GM12891 (cell line): ENCODE results near the gene UBR4.

Experiments
- PAX5 ChIP-seq: IDR thresholded peaks from 2 replicates; pipeline ENCODE4 v1.6.1; 2011; ENCODE audit warnings: low read length, moderate library complexity, mild to moderate bottlenecking; ENCODE audit not compliant: insufficient read depth, severe bottlenecking
- POLR2A ChIP-seq: IDR thresholded peaks from 2 replicates; pipeline ENCODE4 v1.6.1; 2011; ENCODE audit warnings: low read depth, low read length, control low read depth
- POLR2AphosphoS5 ChIP-seq: IDR thresholded peaks from 2 replicates; pipeline ENCODE4 v1.6.1; 2011; ENCODE audit warnings: low read depth, low read length, control low read depth
- TAF1 ChIP-seq: IDR thresholded peaks from 2 replicates; pipeline ENCODE4 v1.6.1; 2011; ENCODE audit warnings: low read depth, low read length, control low read depth

DNA sequence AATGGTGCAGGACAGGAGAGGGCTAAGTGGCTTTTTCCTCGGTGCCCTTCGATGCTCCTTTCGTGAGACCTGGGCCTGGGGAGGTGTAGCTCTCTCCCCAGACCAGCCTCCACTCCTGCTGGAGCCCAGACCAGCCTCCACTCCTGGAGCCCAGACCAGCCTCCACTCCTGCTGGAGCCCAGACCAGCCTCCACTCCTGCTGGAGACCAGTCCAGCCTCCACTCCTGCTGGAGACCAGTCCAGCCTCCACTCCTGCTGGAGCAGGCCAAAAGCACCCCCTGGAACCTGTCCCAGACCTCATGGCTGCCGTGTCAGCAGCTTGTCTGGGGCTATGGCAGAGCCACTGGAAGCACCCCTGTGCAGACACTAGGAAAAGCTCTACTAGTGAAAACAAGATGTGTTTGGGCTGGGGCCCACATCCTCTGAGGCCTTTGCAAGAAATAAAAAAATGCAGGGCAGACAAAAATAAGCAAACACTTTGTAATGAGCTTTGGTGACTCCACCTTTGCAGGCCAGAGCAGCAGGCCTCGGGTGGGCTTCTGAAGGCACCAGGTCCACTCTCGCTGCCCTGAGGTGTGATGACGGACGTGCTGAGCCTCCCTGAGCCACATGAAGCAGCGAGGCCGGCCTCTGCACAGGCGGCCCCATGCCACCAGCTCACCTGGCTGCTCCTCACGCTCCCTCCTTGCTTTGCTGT lies 137.6 kb downstream of the UBR4 start:
- TF ChIP-seq POLR2AphosphoS5 = no peak; the same call in 1 of the 2 replicates
- no peak for TF ChIP-seq TAF1
- TF ChIP-seq POLR2A = no peak; the same call in 1 of the 2 replicates
- no peak for TF ChIP-seq PAX5
